GM06990 (cell line): ENCODE results near the gene SYDE2.

Source experiments
- DNase-seq: peaks from one replicate; pipeline ENCODE4 v3.0.0-alpha.2; 2011; ENCODE audit not compliant: insufficient read length; ENCODE audit errors: extremely low read depth
- H3K27me3 ChIP-seq: replicated peaks from 2 replicates; pipeline ENCODE4 v1.6.0; 2011; ENCODE audit warnings: low read length; ENCODE audit not compliant: control insufficient read depth, insufficient read depth
- H3K36me3 ChIP-seq: 2 replicates; pipeline ENCODE4 v1.5.1; 2011; ENCODE audit warnings: low read length; ENCODE audit not compliant: control insufficient read depth, insufficient read depth
- H3K4me3 ChIP-seq: replicated peaks from 2 replicates; pipeline ENCODE4 v1.5.1; 2011; ENCODE audit warnings: low read depth, mild to moderate bottlenecking, control low read depth, low read length
- CTCF ChIP-seq: IDR thresholded peaks from 2 replicates; pipeline ENCODE4 v1.5.1; 2011; ENCODE audit warnings: low read length, control low read depth, mild to moderate bottlenecking, inconsistent platforms; ENCODE audit not compliant: insufficient read depth, poor library complexity, severe bottlenecking

The SYDE2 gene

GRCh38 chr1:85228972-85229371, 28.2 kb upstream of the SYDE2 start:
- H3K4me3 ChIP-seq, result no peak overlapping the region
- DNase-seq, result no peak
- H3K27me3 ChIP-seq, result no peaks in the 10 kb centered on the region
- no peak for TF ChIP-seq CTCF
- H3K36me3 ChIP-seq, result no peaks in the 10 kb centered on the region

GRCh38 chr1:85225624-85226380, 25.0 kb upstream of the SYDE2 start:
- Histone ChIP-seq H3K4me3 (no peak overlapping the region), H3K27me3 (no peaks in the 10 kb centered on the region), H3K36me3 (no peaks in the 10 kb centered on the region)
- no peak for DNase-seq
- TF ChIP-seq CTCF, result no peak

GRCh38 chr1:85224734-85225623, 24.2 kb upstream of the SYDE2 start:
- no peak overlapping the region for H3K4me3 ChIP-seq
- no peak for TF ChIP-seq CTCF
- no peak for DNase-seq
- H3K36me3 ChIP-seq, result no peaks in the 10 kb centered on the region
- no peaks in the 10 kb centered on the region for H3K27me3 ChIP-seq

- DNase-seq, result no peak
- TF ChIP-seq CTCF, result no peak
- Histone ChIP-seq H3K27me3 (no peaks in the 10 kb centered on the region), H3K4me3 (no peak overlapping the region), H3K36me3 (no peaks in the 10 kb centered on the region)
These were observed 23.5 kb upstream of the SYDE2 start for GRCh38 chr1:85224295-85224694.

- DNase-seq, result no peak
- Histone ChIP-seq H3K27me3 (no peaks in the 10 kb centered on the region), H3K4me3 (no peak overlapping the region), H3K36me3 (no peaks in the 10 kb centered on the region)
- no peak for TF ChIP-seq CTCF
These were observed 22.5 kb upstream of the SYDE2 start for GRCh38 chr1:85223334-85223733.
